Activated CD8-positive, alpha-beta memory T cell treated with anti-CD3 and anti-CD28 coated beads for 48 hours (primary cell): ENCODE results near the gene AP4M1.

Source experiments
- DNase-seq, 3 experiments: peaks; one replicate each; pipeline ENCODE4 v3.0.0-alpha.2; 2020; ENCODE audit warnings: low read depth in 2 of 3, low spot score in 2 of 3

The AP4M1 gene, protein sequence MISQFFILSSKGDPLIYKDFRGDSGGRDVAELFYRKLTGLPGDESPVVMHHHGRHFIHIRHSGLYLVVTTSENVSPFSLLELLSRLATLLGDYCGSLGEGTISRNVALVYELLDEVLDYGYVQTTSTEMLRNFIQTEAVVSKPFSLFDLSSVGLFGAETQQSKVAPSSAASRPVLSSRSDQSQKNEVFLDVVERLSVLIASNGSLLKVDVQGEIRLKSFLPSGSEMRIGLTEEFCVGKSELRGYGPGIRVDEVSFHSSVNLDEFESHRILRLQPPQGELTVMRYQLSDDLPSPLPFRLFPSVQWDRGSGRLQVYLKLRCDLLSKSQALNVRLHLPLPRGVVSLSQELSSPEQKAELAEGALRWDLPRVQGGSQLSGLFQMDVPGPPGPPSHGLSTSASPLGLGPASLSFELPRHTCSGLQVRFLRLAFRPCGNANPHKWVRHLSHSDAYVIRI

GRCh38 chr7:100101016-100101862 lies at the start of gene AP4M1, which contains the start of gene MCM7:
Gene AP4M1 (plus strand): TSS chr7:100101643. CDS start chr7:100101715, 72 bp downstream.
Gene MCM7 (minus strand): TSS chr7:100101397. CDS start chr7:100101294, 103 bp downstream.
- DNase-seq = peak; percentile 91 to 98 (median 95)

- no peak for DNase-seq
Measured at GRCh38 chr7:100053215-100053614, 48.2 kb upstream of the AP4M1 start.

DNA sequence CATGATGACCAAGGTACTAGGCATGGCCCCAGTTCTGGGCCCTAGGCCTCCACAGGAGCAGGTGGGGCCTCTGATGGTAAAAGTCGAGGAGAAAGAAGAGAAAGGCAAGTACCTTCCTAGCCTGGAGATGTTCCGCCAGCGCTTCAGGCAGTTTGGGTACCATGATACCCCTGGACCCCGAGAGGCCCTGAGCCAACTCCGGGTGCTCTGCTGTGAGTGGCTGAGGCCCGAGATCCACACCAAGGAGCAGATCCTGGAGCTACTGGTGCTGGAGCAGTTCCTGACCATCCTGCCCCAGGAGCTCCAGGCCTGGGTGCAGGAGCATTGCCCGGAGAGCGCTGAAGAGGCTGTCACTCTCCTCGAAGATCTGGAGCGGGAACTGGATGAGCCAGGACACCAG lies 44.4 kb upstream of the AP4M1 start:
- no peak for DNase-seq

- no peak for DNase-seq
Measured at GRCh38 chr7:100059251-100059739, 42.1 kb upstream of the AP4M1 start.

GRCh38 chr7:100061518-100062193 lies 39.8 kb upstream of the AP4M1 start:
- DNase-seq = no peak

DNA sequence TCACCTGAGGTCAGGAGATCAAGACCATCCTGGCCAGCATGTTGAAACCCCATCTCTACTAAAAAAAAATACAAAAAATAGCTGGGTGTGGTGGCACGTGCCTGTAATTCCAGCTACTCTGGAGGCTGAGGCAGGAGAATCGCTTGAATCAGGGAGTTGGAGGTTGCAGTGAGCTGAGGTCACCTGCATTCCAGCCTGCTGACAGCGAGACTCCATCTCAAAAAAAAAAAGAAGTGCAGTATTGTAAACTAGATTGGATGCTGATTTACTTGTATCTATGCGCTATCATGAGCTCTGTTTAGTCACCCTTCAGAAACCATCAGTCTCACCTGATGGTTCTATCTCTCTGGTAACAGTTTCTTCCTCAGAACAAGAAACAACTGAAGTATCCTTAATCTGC lies 38.1 kb upstream of the AP4M1 start:
- DNase-seq = no peak

GRCh38 chr7:100064162-100064561 lies 37.3 kb upstream of the AP4M1 start:
- no peak for DNase-seq

DNA sequence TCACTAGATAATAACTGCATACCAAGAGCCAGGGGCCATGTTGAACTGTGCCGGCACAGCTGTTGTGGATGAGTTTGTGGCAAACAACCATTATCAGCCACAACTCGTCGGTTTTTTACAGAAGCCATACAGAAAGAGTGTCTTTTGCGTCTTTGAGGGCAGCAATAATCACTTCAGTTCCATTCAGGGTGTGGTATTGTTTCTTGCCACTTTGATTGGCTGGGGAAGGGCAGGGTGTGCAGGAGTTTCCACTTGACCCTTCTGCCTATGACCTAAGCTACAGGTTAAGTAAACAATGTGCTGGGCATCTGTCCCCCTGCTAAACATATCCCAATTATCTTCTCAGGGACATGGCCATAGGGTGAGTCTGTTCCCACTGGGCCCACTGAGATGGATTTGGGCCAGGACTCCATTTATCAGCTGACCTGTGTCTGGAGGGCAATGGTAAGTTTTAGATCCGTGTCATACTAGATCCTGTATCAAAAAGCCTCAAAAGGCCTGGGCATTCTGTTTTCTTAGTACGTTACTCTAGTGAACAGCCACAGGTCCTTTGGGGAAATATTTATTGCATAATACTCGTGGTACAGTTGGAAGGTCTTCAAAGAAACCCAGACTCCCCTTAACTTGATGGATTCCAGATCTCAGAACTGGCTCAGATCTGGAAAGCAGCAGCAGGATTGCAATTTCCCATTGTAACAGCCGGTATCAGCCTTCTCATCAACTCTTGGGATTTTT lies 35.8 kb upstream of the AP4M1 start:
- DNase-seq = no peak

GRCh38 chr7:100066953-100067352 lies 34.5 kb upstream of the AP4M1 start:
- no peak for DNase-seq

- no peak for DNase-seq
Measured at GRCh38 chr7:100069991-100070390, 31.5 kb upstream of the AP4M1 start.

GRCh38 chr7:100071018-100071723 lies 30.3 kb upstream of the AP4M1 start:
- no peak for DNase-seq

DNA sequence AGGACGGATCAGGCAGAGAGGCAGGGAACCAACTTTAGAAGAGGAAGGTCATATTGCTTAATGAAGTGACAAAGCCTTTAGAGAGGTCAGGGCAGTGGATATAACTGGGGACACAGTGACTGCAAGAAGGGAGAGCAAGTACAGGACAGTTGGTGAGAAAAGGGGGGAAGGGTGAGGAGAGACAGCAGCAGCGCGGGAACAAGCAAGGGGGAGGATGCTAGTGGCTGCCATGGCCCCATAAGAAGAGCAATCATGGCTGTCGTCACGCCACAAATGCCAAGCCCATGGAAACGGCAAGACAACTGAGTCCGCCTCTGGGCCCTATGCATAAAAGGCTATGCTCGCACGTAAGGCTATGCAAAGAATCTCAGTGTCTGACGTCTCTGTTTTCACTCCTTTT lies 29.0 kb upstream of the AP4M1 start:
- DNase-seq = no peak

GRCh38 chr7:100074841-100075240 lies 26.6 kb upstream of the AP4M1 start:
- no peak for DNase-seq

- DNase-seq = no peak
Measured at GRCh38 chr7:100075418-100075817, 26.0 kb upstream of the AP4M1 start.

GRCh38 chr7:100077205-100077604 lies 24.2 kb upstream of the AP4M1 start:
- no peak for DNase-seq

- DNase-seq = no peak
Measured at GRCh38 chr7:100079024-100079560, 22.4 kb upstream of the AP4M1 start.

DNA sequence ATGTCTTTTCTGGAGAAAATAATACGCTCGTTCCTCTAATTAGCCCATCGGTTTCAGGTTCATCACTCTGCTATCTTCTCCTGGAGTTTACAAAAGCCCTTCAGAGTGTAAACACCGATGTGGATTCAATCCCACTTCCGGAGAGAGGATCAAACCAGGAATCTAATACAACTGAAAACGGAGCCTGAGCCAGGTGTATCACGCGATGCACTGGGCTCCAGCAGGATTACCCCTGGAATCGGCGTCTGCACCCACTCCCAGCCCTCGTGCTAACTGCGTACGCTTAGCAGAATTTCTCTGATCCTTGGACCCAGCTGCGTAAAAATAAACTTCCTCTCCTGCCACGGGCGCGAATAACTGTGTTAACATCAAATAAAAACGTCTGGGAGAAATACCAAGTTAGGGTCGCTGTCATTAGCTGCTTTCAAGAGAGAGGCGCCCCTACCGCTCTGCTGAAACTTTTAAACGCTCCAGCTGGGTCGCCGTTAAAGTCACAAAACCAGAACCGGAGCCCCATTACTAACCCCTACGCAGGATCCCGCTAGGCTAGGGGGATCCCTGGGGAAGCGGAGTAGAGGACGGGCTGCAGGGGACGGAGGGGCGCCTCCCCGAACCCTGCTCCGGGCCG lies 20.4 kb upstream of the AP4M1 start:
- no peak for DNase-seq

- peak; percentile 92 to 97 (median 97) for DNase-seq
Measured at GRCh38 chr7:100081535-100082102, 19.8 kb upstream of the AP4M1 start, which contains the start of gene ZNF3. Gene ZNF3 (minus strand): TSS chr7:100081723. CDS start chr7:100077357, 4,366 bp downstream.

DNA sequence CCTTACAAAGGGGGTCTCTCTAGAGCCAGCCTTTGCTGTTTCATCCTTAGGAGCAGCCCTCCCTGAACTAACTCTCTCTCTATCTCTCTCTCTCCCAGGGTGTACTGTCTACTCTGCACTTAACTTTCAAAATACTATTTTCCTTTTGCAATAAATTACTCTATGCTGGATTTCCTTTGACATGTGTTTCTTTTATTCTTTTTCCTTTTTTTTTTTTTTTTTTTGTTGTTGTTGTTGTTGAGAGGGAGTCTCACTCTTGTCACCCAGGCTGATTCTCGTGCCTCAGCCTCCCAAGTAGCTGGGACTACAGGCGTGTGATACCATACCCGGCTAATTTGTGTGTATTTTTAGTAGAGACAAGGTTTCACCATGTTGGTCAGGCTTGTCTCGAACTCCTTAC lies 18.5 kb upstream of the AP4M1 start:
- no peak for DNase-seq
